A673 (cell line): Measurements from ENCODE around the gene GPR62. TPM values are rescaled to one million over a fixed set of nuclear protein-coding genes. Genes with fewer than 3 reads are reported as not detected.

Experiments
- BruUV-seq: library from RNA; stranded (reverse); fragments of 400-500 nt; replicated peaks from 2 replicates; lab custom pipeline; 2021; lab: Mats Ljungman, UMichigan
- CTCF ChIA-PET: fragments of 300-600 bp; sonication (Branson Sonifier 250); formaldehyde crosslinking; loops from one replicate; lab custom pipeline; 2022; ENCODE audit warnings: antibody characterized with exemption; lab: Charles Lee
- POLR2A ChIA-PET: fragments of 300-600 bp; sonication (Branson Sonifier 250); formaldehyde crosslinking; loops from one replicate; lab custom pipeline; 2022; ENCODE audit warnings: antibody characterized with exemption; ENCODE audit not compliant: low non-redundant PET; lab: Charles Lee
- DNase-seq: peaks from one replicate; pipeline ENCODE4 v3.0.0-alpha.2; 2015; ENCODE audit warnings: low spot score
- H3K27ac ChIP-seq: fragments of 200-600 bp; sonication (generic); 2 replicates; pipeline ENCODE4 v1.5.1; 2016; ENCODE audit warnings: mixed run types, low read depth, mild to moderate bottlenecking, mixed read lengths, antibody characterized with exemption, low read length; ENCODE audit not compliant: poor library complexity, severe bottlenecking
- H3K27me3 ChIP-seq: fragments of 200-600 bp; sonication (generic); replicated peaks from 2 replicates; pipeline ENCODE4 v1.6.1; 2017; ENCODE audit warnings: mixed run types, low read depth, mild to moderate bottlenecking, mixed read lengths, antibody characterized with exemption, low read length; ENCODE audit not compliant: insufficient read depth, poor library complexity
- H3K36me3 ChIP-seq: fragments of 200-600 bp; sonication (generic); 2 replicates; pipeline ENCODE4 v1.6.1; 2016; ENCODE audit warnings: mixed run types, mild to moderate bottlenecking, mixed read lengths, antibody characterized with exemption, low read length; ENCODE audit not compliant: insufficient read depth, poor library complexity, severe bottlenecking
- H3K4me1 ChIP-seq: fragments of 200-600 bp; sonication (generic); 2 replicates; pipeline ENCODE4 v1.6.1; 2017; ENCODE audit warnings: mixed run types, mild to moderate bottlenecking, mixed read lengths, antibody characterized with exemption, low read length; ENCODE audit not compliant: insufficient read depth, poor library complexity, severe bottlenecking
- H3K4me3 ChIP-seq: fragments of 200-600 bp; sonication (generic); 2 replicates; pipeline ENCODE4 v1.5.1; 2016; ENCODE audit warnings: low read depth, mixed run types, mild to moderate bottlenecking, mixed read lengths, low read length; ENCODE audit not compliant: poor library complexity, severe bottlenecking
- H3K9me3 ChIP-seq: fragments of 200-600 bp; sonication (generic); 2 replicates; pipeline ENCODE4 v1.6.1; 2016; ENCODE audit warnings: mixed run types, low read depth, mild to moderate bottlenecking, mixed read lengths, antibody characterized with exemption, low read length; ENCODE audit not compliant: poor library complexity, severe bottlenecking
- EZH2 ChIP-seq: fragments of 200-600 bp; sonication (generic); IDR thresholded peaks from 2 replicates; pipeline ENCODE4 v1.6.1; 2017; ENCODE audit warnings: borderline replicate concordance, low read depth, mild to moderate bottlenecking, mixed read lengths, antibody characterized with exemption, low read length; ENCODE audit not compliant: poor library complexity, severe bottlenecking
- intact Hi-C: fragments of 100-400 bp; cut with micrococcal nuclease; formaldehyde crosslinking; loops from one replicate; pipeline ENCODE4 v1.10.0; 2022; ENCODE audit not compliant: unreplicated experiment
- total RNA-seq: library from RNA; stranded (reverse); gene quantifications from 2 replicates; pipeline ENCODE4 v1.2.3, GENCODE V29; 2021
- TF ChIP-seq, protein P1 (sequence below): fragments of 300-800, 200-600 bp; sonication (generic); conservative IDR thresholded peaks from 2 replicates; pipeline ENCODE4 v1.5.1; 2017; ENCODE audit warnings: low read depth, mild to moderate bottlenecking, antibody characterized with exemption, low read length, moderate library complexity, mixed read lengths

The GPR62 gene
- total RNA-seq, 1 experiment from 2014 or later: not detected

DNA sequence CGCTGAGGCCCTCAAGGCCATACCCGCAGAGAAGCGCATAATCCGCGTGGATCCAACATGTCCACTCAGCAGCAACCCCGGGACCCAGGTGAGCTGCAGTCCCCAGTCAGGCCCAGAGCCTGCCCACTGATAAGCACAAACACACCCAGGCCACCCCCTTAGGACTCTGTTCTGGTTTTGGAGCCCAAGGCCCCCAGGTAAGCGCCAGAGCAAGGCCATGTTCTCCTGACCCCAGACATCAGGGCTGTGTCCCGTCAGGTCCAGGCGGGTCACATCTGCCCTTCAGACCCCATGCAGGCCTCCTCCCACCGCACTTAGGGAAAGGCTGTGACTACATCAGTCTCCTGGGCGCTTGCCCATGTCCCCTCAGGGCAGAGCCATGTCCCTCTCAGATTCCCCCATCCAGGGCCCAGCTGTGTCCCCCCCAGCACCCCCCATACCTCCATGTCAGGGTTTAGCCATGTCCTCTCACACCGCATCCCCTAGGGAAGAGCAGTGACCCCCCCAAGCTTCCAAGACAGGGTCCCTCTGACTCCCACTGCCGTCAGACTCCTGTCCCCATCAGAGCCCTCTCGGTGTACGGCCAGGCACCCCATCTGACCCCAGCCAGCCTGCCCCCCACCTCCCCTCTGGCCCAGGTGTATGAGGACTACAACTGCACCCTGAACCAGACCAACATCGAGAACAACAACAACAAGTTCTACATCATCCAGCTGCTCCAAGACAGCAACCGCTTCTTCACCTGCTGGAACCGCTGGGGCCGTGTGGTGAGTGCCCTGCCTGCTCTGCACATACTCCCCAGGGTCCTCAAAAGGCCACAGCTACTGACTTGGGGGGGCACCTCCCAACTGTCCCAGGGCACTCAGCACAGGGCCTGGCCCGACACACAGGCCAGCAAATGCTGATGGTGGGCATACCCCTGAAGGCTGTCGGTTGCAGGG lies 11.5 kb upstream of the GPR62 start:
- Histone ChIP-seq H3K27me3 (no peaks in the 10 kb centered on the region), H3K36me3 (no peaks in the 10 kb centered on the region), H3K4me3 (no peak overlapping the region), H3K27ac (no peak overlapping the region), H3K4me1 (peaks cover 6% of the 10 kb centered on the region), H3K9me3 (no peaks in the 10 kb centered on the region)
- no peak for DNase-seq
- intact Hi-C loops: loop anchor here (2.0 kb wide), 1 partner anchor 31 kb away; the partner anchor contains the start of genes ABHD14A and ABHD14B
- ChIA-PET POLR2A (no interaction called here), CTCF (no interaction called here)
- BruUV-seq: no TSS peak
- TF ChIP-seq, protein P1, sequence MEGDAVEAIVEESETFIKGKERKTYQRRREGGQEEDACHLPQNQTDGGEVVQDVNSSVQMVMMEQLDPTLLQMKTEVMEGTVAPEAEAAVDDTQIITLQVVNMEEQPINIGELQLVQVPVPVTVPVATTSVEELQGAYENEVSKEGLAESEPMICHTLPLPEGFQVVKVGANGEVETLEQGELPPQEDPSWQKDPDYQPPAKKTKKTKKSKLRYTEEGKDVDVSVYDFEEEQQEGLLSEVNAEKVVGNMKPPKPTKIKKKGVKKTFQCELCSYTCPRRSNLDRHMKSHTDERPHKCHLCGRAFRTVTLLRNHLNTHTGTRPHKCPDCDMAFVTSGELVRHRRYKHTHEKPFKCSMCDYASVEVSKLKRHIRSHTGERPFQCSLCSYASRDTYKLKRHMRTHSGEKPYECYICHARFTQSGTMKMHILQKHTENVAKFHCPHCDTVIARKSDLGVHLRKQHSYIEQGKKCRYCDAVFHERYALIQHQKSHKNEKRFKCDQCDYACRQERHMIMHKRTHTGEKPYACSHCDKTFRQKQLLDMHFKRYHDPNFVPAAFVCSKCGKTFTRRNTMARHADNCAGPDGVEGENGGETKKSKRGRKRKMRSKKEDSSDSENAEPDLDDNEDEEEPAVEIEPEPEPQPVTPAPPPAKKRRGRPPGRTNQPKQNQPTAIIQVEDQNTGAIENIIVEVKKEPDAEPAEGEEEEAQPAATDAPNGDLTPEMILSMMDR: no peak
- no peak for TF ChIP-seq EZH2

DNA sequence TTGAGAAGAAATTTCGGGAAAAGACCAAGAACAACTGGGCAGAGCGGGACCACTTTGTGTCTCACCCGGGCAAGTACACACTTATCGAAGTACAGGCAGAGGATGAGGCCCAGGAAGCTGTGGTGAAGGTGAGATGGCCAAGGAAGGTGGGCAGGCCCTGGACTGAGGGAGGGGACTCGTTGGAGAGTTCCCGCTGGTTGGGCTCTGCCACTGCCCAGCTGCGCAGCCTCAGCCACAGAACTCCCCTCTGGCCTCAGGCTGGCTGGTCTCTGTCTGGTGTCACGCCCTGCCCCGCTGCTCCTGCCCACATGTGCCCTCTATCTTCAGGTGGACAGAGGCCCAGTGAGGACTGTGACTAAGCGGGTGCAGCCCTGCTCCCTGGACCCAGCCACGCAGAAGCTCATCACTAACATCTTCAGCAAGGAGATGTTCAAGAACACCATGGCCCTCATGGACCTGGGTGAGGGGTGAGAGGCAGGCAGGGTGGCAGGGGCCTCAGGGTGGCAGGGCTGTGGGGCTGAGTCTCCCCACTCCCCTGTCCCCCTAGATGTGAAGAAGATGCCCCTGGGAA lies 10.6 kb upstream of the GPR62 start:
- ChIA-PET CTCF (no interaction called here), POLR2A (no interaction called here)
- no TSS peak for BruUV-seq
- no peak overlapping the region for H3K27ac ChIP-seq
- H3K9me3 ChIP-seq: no peaks in the 10 kb centered on the region
- no peaks in the 10 kb centered on the region for H3K27me3 ChIP-seq
- no peak overlapping the region for H3K4me3 ChIP-seq
- no peaks in the 10 kb centered on the region for H3K36me3 ChIP-seq
- intact Hi-C loops: no loop called here
- TF ChIP-seq, protein P1: no peak
- no peak for TF ChIP-seq EZH2
- no peak for DNase-seq
- peaks cover 6% of the 10 kb centered on the region for H3K4me1 ChIP-seq

DNA sequence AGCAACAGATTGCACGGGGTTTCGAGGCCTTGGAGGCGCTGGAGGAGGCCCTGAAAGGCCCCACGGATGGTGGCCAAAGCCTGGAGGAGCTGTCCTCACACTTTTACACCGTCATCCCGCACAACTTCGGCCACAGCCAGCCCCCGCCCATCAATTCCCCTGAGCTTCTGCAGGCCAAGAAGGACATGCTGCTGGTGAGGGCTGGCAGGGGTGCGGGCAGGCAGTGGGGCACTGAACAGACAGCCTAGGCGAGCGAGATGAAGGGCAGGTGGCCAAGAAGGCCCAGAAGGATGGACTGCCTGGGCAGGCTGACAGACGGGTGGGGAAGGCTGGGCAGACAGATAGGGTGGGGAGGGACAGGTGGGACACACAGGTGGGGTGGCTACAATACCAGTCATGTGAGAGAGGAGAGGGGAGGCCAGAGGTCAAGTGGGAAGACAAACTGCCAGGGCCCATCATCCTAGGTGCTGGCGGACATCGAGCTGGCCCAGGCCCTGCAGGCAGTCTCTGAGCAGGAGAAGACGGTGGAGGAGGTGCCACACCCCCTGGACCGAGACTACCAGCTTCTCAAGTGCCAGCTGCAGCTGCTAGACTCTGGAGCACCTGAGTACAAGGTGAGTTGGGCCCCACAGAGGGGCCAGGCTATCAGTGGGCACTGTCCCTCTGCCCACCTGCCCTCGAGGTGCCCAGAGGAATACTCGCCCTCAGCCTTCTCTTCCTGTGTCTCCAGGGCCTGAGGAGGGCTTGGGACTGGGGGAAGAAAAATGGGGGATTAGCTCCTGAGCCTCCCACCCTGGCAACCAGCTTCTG lies 9.9 kb upstream of the GPR62 start:
- Histone ChIP-seq H3K27ac (no peak overlapping the region), H3K4me3 (no peak overlapping the region), H3K36me3 (no peaks in the 10 kb centered on the region), H3K27me3 (no peaks in the 10 kb centered on the region), H3K9me3 (no peaks in the 10 kb centered on the region), H3K4me1 (peaks cover 6% of the 10 kb centered on the region)
- BruUV-seq: no TSS peak
- CTCF ChIA-PET: no interaction called here
- POLR2A ChIA-PET: no interaction called here
- TF ChIP-seq, protein P1: no peak
- no peak for TF ChIP-seq EZH2
- intact Hi-C loops: no loop called here
- no peak for DNase-seq
